Myocyte (in vitro differentiated cells): ENCODE measurements around the gene PRICKLE2. TPM values are rescaled to one million over a fixed set of nuclear protein-coding genes. Genes with fewer than 3 reads are reported as not detected.
A peak's percentile ranks its signal among the peaks of the same experiment; 100 is the strongest.

Experiments used
- DNase-seq: peaks from one replicate; pipeline ENCODE4 v3.0.0-alpha.2; 2012; ENCODE audit warnings: low read depth
- total RNA-seq: library from RNA; depleted of rRNA; stranded (reverse); fragments of >200 nt; gene quantifications from 2 replicates; pipeline ENCODE4 v1.2.3, GENCODE V29; 2014

The PRICKLE2 gene
- total RNA-seq, 1 donor from 2014 or later = 20.2 TPM

- no peak for DNase-seq
Observed at GRCh38 chr3:64160000-64160695, 65.1 kb downstream of the PRICKLE2 start.

DNA sequence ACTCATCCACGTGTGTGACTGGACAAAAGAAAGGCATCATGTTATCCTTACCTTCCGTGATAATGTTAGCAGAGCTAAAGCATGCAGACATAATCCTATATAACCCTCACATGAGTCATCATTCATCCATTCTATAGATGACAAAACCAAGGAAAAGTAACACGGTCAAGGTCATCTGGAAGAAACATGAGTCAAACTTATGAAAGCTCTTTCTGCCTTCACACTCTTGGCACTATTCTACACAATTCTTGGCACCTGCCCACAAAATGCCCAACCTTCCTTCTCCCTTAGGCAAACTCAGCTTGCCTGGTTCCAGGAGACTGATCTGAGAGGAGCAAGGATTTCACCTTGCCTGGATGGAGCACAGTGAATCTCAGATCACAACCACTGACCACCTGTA is 66.9 kb downstream of the PRICKLE2 start:
- no peak for DNase-seq

GRCh38 chr3:64157150-64158035 is 67.9 kb downstream of the PRICKLE2 start:
- no peak for DNase-seq

DNA sequence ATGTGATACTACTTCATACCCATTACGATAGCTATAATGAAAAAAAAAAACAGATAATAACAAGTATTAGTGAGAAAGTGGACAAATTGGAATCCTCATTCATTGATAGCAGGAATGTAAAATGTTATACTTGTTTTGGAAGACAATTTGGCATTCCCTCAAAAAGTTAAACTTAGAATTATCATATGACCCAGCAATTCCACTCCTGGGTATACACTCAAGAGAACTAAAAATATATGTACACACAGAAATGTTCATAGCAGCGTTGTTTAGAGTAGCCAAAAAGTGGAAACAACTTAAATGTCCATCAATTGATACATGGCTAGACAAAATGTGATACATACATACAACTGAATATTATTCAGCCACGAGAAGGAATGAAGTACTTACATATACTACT is 69.9 kb downstream of the PRICKLE2 start:
- DNase-seq = no peak

DNA sequence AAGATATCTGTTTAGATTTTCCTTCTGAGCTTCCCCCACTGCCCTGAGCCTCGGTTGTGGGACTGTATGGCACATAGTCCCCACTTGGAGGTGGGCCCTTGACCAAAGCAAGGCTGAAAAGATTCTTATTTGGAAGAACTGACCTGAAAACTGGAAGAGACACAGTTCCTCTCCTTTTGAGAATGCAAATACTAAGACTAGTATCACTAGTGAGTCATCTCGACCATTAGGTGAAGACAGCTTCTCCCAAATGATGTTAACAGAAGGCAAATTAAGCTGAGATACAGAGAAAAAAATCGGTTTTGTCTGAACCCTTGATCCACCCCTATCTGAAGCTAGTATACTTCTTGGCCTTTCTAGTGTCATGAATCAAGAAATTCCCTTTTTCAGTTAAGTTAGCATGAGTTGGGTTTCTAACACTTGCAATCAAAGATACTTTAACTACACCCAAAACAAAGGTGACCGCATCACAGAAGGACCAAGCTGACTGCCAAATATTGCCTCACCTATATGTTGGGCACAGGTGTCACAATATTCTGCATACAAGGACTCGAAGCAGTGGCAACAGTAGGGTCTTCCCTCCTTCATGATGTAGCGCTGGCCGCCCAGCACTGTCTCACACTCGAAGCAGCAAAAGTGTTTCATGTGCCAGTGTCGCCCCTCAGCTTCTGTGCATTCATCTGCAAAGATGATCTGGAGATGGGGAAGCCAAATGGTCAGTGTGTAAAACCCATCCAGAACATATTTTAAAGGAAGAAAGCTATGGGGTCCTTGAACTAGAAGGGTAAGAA is 72.4 kb downstream of the PRICKLE2 start:
- DNase-seq = no peak

- no peak for DNase-seq
Observed at GRCh38 chr3:64152086-64152485, 73.2 kb downstream of the PRICKLE2 start.

DNA sequence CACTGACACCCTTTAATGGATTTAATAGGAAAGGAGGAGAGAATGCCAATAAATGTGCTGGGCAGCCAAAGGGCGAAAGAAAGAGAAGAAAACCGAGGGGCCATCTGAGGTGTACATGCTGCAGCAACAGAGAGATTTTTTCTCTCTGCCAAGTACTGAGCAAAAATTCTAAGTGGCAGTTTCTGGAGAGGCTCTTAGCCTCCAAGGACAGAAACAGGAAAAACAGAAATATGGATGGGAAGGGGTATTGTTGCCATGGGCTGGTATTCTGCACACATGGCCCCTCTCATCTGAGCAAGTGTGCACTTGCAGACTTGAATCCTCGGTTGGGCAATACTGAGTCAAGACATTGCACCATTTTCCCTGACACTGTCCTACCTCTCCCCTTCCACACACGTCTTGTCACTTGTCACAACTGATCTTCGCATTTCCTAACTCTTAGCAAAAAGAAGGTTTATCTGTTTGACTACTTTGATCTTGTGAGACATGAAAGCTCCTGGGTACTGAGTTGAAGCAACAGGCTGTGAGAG is 73.9 kb downstream of the PRICKLE2 start:
- no peak for DNase-seq

DNA sequence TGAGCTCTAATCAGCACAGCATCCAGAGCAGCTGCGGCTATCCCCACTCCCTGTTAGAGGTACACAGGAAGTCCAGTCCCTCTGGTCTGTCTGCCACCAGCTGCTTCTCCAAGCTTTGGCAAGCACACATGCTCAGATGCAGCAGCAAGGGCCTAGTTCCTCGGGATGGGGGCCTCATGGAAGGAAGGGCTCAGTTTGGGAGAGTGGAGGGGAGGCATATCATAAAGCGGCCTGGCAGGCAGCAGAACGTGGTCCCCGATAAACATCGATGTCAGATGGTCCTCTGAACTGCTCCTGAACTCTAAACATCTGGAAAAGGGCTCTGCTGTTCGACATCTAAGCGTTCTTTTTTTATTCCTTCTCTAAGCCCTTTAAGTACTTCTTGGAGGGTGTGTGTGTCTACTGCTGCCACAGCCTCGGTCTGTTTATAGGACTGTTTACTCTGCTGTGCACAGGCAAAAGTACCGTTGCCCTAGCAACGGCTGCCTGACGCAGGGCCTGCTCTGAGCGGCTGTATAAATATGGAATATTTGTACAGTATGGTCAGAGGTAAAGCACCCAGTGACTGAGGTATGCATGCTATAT is 74.6 kb downstream of the PRICKLE2 start:
- peak; percentile 41 for DNase-seq

DNA sequence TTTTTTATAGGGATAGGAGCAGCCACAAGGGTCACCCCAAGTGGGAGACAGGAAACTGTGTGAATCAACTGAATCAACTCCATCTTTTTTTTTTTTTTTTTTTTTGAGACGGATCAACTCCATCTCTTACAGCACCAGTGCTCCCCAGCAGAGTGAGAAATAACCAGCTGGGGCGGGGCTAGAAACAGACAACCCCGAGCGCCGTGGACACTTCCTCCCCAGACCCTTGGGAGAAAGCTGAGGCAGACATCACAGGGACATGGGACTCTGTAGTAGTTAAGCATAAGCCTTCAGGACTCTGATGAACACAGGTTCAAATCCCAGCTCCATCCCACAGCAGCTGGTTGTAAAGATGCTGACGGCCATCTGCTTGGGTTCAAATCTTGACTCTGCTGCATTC is 75.4 kb downstream of the PRICKLE2 start:
- no peak for DNase-seq

GRCh38 chr3:64148955-64149653 is 76.2 kb downstream of the PRICKLE2 start:
- DNase-seq = no peak

GRCh38 chr3:64147211-64147610 is 78.1 kb downstream of the PRICKLE2 start:
- DNase-seq = no peak

DNA sequence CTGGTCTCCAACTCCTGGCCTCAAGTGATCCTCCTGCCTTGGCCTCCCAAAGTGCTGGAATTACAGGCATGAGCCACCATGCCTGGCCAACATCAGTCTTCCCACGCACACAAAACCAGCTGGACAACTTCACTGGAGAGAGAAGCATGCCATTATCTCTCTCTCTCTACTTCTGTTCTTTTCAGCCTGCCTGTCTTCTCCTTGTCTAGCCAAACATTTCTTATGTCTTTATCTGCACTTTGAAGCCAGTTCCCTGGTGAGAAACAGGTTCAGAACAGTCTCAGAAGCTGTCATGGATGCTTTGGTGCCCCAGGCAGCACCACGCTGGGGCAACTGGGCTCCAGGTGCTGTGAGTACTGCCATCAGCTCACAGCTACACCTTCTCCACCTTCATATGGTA is 79.8 kb downstream of the PRICKLE2 start:
- no peak for DNase-seq

- no peak for DNase-seq
Observed at GRCh38 chr3:64144241-64144900, 80.9 kb downstream of the PRICKLE2 start.

- peak; percentile 49 for DNase-seq
Observed at GRCh38 chr3:64143409-64144130, 81.7 kb downstream of the PRICKLE2 start.

GRCh38 chr3:64141476-64141875 is 83.8 kb downstream of the PRICKLE2 start:
- no peak for DNase-seq

GRCh38 chr3:64140651-64141050 is 84.6 kb downstream of the PRICKLE2 start:
- peak; percentile 70 for DNase-seq

GRCh38 chr3:64138656-64139375 is 86.5 kb downstream of the PRICKLE2 start:
- DNase-seq = peak; percentile 74

- DNase-seq = peak; percentile 80
Observed at GRCh38 chr3:64138046-64138445, 87.2 kb downstream of the PRICKLE2 start.

DNA sequence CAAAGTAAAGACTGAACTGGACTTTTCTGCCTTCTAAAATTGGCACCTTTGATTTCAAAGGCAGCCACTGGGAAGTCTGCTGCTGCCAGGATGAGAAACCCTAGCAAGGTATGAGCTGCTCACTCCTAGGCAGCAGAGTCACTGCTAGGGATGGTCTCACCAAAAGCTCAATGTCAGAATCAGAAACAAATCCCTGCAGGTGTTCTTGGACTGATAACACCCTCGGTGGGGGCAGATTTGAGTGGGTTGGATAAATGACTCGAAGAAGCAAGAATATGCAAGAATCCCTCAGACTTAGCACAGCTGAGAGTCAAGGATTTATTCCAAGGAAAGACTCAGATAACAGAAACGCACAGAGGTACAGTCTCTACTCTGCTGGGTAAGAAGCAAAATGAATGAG is 90.4 kb downstream of the PRICKLE2 start:
- no peak for DNase-seq
